Stomach (tissue), 4 donors: ENCODE results near the gene NEK10.

Experiments used
- POLR2A ChIP-seq, 4 donors: fragments of 450-650 bp; IDR thresholded peaks; one replicate each; pipeline ENCODE4 v1.6.1; 2016; ENCODE audit warnings: antibody characterized with exemption in 4 of 4, control low read depth in 2 of 4, mild to moderate bottlenecking in 1 of 4, moderate library complexity in 1 of 4
- TF ChIP-seq, protein P1 (sequence below), 7 experiments: fragments of 450-650 bp in 4 of 7; fragments of 200-600 bp in 3 of 7; sonication (generic) in 3 of 7; IDR thresholded peaks; one replicate each; pipeline ENCODE4 v1.5.1; 2016 to 2019; ENCODE audit warnings: antibody characterized with exemption in 7 of 7, control low read depth in 2 of 7, mild to moderate bottlenecking in 1 of 7

- TF ChIP-seq, protein P1, sequence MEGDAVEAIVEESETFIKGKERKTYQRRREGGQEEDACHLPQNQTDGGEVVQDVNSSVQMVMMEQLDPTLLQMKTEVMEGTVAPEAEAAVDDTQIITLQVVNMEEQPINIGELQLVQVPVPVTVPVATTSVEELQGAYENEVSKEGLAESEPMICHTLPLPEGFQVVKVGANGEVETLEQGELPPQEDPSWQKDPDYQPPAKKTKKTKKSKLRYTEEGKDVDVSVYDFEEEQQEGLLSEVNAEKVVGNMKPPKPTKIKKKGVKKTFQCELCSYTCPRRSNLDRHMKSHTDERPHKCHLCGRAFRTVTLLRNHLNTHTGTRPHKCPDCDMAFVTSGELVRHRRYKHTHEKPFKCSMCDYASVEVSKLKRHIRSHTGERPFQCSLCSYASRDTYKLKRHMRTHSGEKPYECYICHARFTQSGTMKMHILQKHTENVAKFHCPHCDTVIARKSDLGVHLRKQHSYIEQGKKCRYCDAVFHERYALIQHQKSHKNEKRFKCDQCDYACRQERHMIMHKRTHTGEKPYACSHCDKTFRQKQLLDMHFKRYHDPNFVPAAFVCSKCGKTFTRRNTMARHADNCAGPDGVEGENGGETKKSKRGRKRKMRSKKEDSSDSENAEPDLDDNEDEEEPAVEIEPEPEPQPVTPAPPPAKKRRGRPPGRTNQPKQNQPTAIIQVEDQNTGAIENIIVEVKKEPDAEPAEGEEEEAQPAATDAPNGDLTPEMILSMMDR (IDR thresholded peaks at IDR 0.05): no peak
- no peak for TF ChIP-seq POLR2A (IDR thresholded peaks at IDR 0.05)
Observed at GRCh38 chr3:27342267-27342666, 26.9 kb downstream of the NEK10 start.
